HL-60 (cell line): Measurements from ENCODE around the gene CINP.

ENCODE experiments used
- DNase-seq, 2 experiments: peaks; one replicate each; pipeline ENCODE4 v3.0.0-alpha.2; 2010 to 2020; ENCODE audit warnings: low read depth in 1 of 2, low spot score in 1 of 2
- H3K27ac ChIP-seq: fragments of 250-450 bp; sonication (Bioruptor Pico); replicated peaks from 2 replicates; pipeline ENCODE4 v1.5.1; 2020; ENCODE audit warnings: mild to moderate bottlenecking, moderate library complexity
- H3K27me3 ChIP-seq: fragments of 250-450 bp; sonication (Bioruptor Pico); 2 replicates; pipeline ENCODE4 v1.5.1; 2021; ENCODE audit warnings: mild to moderate bottlenecking, moderate library complexity; ENCODE audit not compliant: insufficient read depth, poor library complexity, severe bottlenecking
- H3K4me3 ChIP-seq: replicated peaks from 2 replicates; pipeline ENCODE4 v1.5.1; 2011; ENCODE audit warnings: mild to moderate bottlenecking, control low read depth, low read length; ENCODE audit not compliant: insufficient read depth
- CTCF ChIP-seq: IDR thresholded peaks from one replicate; pipeline ENCODE4 v1.5.1; 2011; ENCODE audit warnings: low read length, control low read depth, inconsistent platforms; ENCODE audit not compliant: insufficient read depth
- GABPA ChIP-seq: IDR thresholded peaks from 2 replicates; pipeline ENCODE4 v1.6.1; 2012; ENCODE audit warnings: low read depth
- POLR2AphosphoS5 ChIP-seq: IDR thresholded peaks from 2 replicates; pipeline ENCODE4 v1.6.1; 2012; ENCODE audit warnings: low read depth
- SPI1 ChIP-seq: IDR thresholded peaks from 2 replicates; pipeline ENCODE4 v1.6.1; 2012; ENCODE audit warnings: low read depth, mild to moderate bottlenecking, borderline replicate concordance
- TF ChIP-seq, protein P1 (sequence below): IDR thresholded peaks from 2 replicates; pipeline ENCODE4 v1.6.1; 2012; ENCODE audit warnings: low read depth; ENCODE audit not compliant: insufficient replicate concordance

CINP gene

DNA sequence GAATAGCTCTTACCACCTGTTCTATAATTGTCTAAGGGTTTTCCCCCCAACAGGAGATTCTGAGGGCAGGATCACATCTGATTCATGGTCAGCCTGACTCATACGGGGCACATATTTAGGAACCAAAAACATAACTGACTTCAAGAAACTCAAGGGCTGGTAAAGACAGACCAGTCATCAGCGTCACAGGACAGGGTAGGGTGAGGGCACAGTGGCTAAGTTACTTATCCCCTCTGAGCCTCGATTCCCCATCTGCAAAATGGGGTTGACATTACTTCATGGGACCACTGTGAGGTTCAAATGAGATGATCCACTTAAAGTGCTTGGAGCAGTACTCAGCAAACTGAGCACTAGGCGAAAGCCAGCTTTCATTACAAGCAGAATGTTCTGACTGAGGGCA lies 606 bp downstream of the CINP start:
- DNase-seq: no peak
- Histone ChIP-seq H3K27ac (peak overlapping the region; percentile 80), H3K4me3 (peak overlapping the region; percentile 84), H3K27me3 (no peaks in the 10 kb centered on the region)
- TF ChIP-seq, protein P1, sequence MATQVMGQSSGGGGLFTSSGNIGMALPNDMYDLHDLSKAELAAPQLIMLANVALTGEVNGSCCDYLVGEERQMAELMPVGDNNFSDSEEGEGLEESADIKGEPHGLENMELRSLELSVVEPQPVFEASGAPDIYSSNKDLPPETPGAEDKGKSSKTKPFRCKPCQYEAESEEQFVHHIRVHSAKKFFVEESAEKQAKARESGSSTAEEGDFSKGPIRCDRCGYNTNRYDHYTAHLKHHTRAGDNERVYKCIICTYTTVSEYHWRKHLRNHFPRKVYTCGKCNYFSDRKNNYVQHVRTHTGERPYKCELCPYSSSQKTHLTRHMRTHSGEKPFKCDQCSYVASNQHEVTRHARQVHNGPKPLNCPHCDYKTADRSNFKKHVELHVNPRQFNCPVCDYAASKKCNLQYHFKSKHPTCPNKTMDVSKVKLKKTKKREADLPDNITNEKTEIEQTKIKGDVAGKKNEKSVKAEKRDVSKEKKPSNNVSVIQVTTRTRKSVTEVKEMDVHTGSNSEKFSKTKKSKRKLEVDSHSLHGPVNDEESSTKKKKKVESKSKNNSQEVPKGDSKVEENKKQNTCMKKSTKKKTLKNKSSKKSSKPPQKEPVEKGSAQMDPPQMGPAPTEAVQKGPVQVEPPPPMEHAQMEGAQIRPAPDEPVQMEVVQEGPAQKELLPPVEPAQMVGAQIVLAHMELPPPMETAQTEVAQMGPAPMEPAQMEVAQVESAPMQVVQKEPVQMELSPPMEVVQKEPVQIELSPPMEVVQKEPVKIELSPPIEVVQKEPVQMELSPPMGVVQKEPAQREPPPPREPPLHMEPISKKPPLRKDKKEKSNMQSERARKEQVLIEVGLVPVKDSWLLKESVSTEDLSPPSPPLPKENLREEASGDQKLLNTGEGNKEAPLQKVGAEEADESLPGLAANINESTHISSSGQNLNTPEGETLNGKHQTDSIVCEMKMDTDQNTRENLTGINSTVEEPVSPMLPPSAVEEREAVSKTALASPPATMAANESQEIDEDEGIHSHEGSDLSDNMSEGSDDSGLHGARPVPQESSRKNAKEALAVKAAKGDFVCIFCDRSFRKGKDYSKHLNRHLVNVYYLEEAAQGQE: no peak
- no peak for TF ChIP-seq SPI1
- no peak for TF ChIP-seq POLR2AphosphoS5

DNA sequence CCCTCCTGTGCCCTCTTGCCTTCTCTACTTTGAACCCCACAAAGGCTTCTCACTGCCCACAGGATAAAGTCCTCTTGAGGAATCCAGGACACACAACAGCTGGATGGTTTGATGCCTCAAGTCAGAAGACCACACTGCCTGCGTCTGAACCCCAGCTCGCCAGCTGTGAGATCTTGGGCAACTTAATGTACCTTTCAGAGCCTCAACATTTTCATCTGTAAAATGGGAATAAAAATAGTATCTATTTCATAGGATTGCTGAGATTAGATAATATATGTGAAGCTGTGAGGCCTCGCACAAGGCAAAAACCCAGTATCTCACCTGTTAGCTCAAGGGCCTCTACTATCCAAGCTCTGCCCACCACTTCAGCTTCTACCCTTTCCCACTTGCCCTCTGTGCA lies 2.3 kb downstream of the CINP start:
- Histone ChIP-seq H3K27me3 (no peaks in the 10 kb centered on the region), H3K4me3 (no peak overlapping the region), H3K27ac (no peak overlapping the region)
- TF ChIP-seq POLR2AphosphoS5: no peak
- no peak for TF ChIP-seq SPI1
- no peak for TF ChIP-seq CTCF
- TF ChIP-seq GABPA: no peak
- TF ChIP-seq, protein P1: no peak
- DNase-seq: no peak

DNA sequence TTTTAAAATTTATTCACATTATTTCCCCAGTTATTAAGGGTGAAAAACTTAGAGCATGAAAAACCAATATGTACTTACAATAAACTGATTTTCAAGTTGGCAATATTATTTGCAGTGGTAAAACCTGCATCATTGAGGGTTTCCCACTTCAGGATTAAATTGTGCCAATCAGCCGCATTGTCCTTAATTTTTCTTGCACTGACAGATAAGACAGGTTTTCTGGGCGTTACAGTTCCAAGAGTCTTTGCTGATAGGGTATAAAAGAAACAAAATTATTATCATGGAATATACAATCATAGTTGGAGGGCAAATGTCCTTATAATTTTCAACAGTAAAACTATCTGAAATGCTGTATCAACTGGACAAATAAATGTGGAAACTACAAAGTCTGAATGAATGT lies 3.3 kb downstream of the CINP start:
- Histone ChIP-seq H3K4me3 (no peak overlapping the region), H3K27me3 (no peaks in the 10 kb centered on the region), H3K27ac (no peak overlapping the region)
- DNase-seq: no peak
- TF ChIP-seq, protein P1: no peak
- no peak for TF ChIP-seq POLR2AphosphoS5
- no peak for TF ChIP-seq GABPA
- TF ChIP-seq CTCF: no peak
- TF ChIP-seq SPI1: no peak

- no peak overlapping the region for H3K4me3 ChIP-seq
- TF ChIP-seq CTCF (no peak), SPI1 (no peak)
- H3K27ac ChIP-seq: no peak overlapping the region
- no peaks in the 10 kb centered on the region for H3K27me3 ChIP-seq
- DNase-seq: no peak
Measured at GRCh38 chr14:102356280-102356679, 6.4 kb downstream of the CINP start.
